Muscle layer of colon (tissue), 2 donors: ENCODE data around the gene STUB1.

Experiments
- H3K27ac ChIP-seq: one replicate; pipeline ENCODE4 v1.7.0; 2013; ENCODE audit warnings: low read depth, mild to moderate bottlenecking, low read length, moderate library complexity
- H3K27me3 ChIP-seq, 2 donors: one replicate each; pipeline ENCODE4 v1.7.0; 2013; ENCODE audit warnings: low read length in 2 of 2, mild to moderate bottlenecking in 2 of 2; ENCODE audit not compliant: insufficient read depth in 2 of 2, control insufficient read depth in 1 of 2
- H3K36me3 ChIP-seq: one replicate; pipeline ENCODE4 v1.7.0; 2013; ENCODE audit warnings: mild to moderate bottlenecking, low read length; ENCODE audit not compliant: insufficient read depth
- H3K4me1 ChIP-seq: one replicate; pipeline ENCODE4 v1.7.0; 2013; ENCODE audit warnings: mild to moderate bottlenecking, low read length; ENCODE audit not compliant: insufficient read depth
- H3K4me3 ChIP-seq, 2 donors: one replicate each; pipeline ENCODE4 v1.7.0; 2013; ENCODE audit warnings: low read length in 2 of 2, low read depth in 1 of 2, mild to moderate bottlenecking in 1 of 2, moderate library complexity in 1 of 2
- H3K9ac ChIP-seq: one replicate; pipeline ENCODE4 v1.7.0; 2013; ENCODE audit warnings: low read length
- H3K9me3 ChIP-seq: one replicate; pipeline ENCODE4 v1.7.0; 2013; ENCODE audit warnings: mild to moderate bottlenecking, low read length
- donor health status: abdominal sarcoma.
- donor health status: Adenocarcinoma of cecum.

Gene STUB1

DNA sequence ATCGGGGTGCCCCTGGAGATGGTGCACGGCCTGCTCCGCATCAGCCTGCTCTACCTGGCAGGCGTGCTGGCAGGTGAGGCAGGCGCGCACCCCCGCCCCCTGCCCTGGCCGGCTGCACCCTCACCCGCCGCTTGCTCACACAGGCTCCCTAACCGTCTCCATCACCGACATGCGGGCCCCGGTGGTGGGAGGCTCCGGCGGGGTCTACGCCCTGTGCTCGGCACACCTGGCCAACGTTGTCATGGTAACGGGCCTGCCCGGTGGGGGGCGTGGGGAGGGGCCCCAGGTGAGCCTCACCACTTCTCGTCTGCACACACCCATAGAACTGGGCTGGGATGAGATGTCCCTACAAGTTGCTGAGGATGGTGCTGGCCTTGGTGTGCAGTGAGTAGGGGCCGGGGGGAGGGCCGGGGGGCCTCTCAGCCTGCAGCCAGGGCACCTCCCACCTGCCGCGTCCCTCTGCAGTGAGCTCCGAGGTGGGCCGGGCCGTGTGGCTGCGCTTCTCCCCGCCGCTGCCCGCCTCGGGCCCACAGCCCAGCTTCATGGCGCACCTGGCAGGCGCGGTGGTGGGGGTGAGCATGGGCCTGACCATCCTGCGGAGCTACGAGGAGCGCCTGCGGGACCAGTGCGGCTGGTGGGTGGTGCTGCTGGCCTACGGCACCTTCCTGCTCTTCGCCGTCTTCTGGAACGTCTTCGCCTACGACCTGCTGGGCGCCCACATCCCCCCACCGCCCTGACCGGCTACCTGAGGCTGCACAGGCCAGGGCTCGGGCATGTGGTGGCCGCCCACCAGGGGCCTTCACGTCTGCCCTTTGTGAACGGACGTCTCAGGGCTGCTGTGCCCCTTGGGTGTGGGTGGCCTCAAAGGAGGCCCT is 2.7 kb upstream of the STUB1 start:
- no peak overlapping the region for H3K27ac ChIP-seq
- peaks cover 0 to 4% of the 10 kb centered on the region in 2 donors for H3K27me3 ChIP-seq
- no peaks in the 10 kb centered on the region for H3K9me3 ChIP-seq
- H3K36me3 ChIP-seq: peaks cover 19% of the 10 kb centered on the region
- no peak overlapping the region for H3K9ac ChIP-seq
- H3K4me3 ChIP-seq: no peak overlapping the region
- peaks cover 26% of the 10 kb centered on the region for H3K4me1 ChIP-seq

DNA sequence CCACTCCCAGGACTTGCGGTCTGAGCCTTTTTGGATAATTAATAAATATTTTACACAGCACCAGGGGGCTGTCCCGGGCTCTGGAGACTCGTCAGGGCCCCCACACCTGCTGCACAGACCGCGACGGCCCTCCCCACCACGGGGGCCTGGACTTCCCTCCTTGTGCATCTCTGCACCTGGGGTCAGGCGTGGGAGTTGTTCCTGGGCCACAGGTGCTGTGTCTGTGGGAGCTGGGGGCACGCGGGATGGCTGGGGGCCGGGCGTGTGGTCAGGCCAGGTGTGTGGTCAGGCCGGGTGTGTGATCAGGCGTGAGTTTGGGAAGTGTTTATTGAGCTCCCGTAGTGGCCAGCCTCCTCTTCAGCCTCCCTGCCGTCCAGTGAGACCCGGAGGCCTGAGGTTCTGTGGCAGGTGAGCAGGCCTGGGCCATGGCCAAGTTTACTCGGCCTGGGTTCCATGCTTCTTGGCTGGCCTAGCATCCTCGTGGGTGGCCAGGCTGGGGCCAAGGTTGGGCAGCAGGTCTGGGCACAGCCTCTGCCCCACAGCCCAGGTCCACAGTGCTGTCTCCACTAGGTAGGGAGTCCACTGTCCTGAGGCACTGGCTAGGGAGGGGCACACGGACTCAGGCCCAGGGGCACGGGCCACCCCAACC is 1.9 kb upstream of the STUB1 start:
- H3K36me3 ChIP-seq: peaks cover 20% of the 10 kb centered on the region
- H3K27me3 ChIP-seq: peaks cover 0 to 4% of the 10 kb centered on the region in 2 donors
- H3K4me3 ChIP-seq: no peak overlapping the region
- no peaks in the 10 kb centered on the region for H3K9me3 ChIP-seq
- H3K9ac ChIP-seq: no peak overlapping the region
- peaks cover 32% of the 10 kb centered on the region for H3K4me1 ChIP-seq
- no peak overlapping the region for H3K27ac ChIP-seq

DNA sequence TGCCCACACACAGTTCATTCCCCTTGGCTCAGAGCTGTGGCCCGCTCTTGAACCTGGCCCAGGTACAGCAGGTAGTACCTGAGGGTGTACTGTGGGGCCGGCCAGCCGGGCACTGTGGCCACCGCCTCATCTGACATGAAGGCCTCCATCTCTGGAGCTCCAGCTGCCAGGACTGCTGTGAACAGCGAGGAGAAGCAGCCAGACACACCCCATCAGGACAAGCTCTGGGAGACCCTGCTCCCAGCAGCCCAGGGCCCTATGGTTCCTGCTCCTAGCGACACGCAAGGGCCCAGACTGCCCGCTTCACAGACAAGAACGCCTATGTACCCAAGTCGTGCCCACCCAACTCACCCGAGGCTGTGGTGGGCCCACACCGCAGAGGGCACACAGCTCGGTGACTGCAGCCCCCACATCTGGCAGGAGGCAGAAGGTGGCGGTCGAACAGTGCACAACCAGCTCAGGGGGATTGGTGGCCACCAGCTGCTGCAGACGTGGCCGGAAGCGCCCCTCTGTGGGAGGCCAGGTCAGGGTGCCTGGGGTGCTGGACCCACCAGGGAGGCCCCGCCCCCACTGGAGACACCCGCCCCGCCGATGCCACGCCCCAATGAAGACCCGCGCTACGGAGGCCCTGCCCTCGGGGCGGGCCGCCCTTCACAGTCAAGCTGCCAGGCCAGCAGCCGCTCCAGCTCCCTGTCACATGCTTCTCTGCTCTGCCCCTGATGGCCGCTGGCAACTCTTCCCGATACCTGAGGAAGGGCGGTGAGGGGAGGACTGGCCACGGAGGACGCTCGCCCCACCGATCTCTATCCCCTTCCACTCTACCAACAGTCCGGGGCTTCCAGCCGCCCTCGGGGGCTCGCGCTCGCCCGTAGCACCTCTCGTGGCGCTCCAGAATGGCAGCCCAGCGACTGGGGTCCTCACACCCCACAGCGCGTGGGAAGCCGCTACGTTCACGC is 1.1 kb upstream of the STUB1 start:
- H3K4me1 ChIP-seq: peaks cover 34% of the 10 kb centered on the region
- no peak overlapping the region for H3K9ac ChIP-seq
- peaks cover 20% of the 10 kb centered on the region for H3K36me3 ChIP-seq
- H3K9me3 ChIP-seq: no peaks in the 10 kb centered on the region
- peak overlapping the region; percentile 61 for H3K27ac ChIP-seq
- H3K4me3 ChIP-seq: peak overlapping the region; percentile 36 to 43
- peaks cover 0 to 4% of the 10 kb centered on the region in 2 donors for H3K27me3 ChIP-seq

DNA sequence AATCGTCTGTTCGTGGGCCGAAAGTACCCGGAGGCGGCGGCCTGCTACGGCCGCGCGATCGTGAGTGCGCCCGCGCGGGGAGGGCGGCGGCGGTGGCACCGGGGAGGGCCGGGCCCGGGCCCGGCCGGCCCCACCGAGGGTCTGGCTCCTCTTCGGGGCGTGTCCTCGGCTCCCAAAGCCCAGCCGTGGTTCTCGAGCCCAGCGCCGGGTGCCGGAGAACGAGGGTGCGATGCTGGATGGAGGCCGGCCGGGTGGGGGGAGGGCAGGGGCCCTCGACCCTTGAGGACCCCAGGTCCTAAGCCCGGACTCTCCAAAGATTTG is 375 bp downstream of the STUB1 start:
- Histone ChIP-seq H3K4me1 (peaks cover 30% of the 10 kb centered on the region), H3K9me3 (no peaks in the 10 kb centered on the region), H3K27me3 (peaks cover 0 to 4% of the 10 kb centered on the region in 2 donors), H3K36me3 (peaks cover 20% of the 10 kb centered on the region), H3K4me3 (peak overlapping the region; percentile 65 to 68), H3K9ac (peak overlapping the region; percentile 58), H3K27ac (peak overlapping the region; percentile 91)

GRCh38 chr16:680967-681745 is 946 bp downstream of the STUB1 start:
- peaks cover 30% of the 10 kb centered on the region for H3K4me1 ChIP-seq
- peaks cover 0 to 4% of the 10 kb centered on the region in 2 donors for H3K27me3 ChIP-seq

GRCh38 chr16:681746-682427 is 1.7 kb downstream of the STUB1 start:
- Histone ChIP-seq H3K4me3 (peak overlapping the region in 1 of 2 donors; percentile 68), H3K27me3 (peaks cover 0 to 4% of the 10 kb centered on the region in 2 donors), H3K9ac (no peak overlapping the region), H3K27ac (no peak overlapping the region), H3K4me1 (peaks cover 30% of the 10 kb centered on the region), H3K36me3 (peaks cover 20% of the 10 kb centered on the region), H3K9me3 (no peaks in the 10 kb centered on the region)

More at GRCh38 chr16:680967-681745, 946 bp downstream of the STUB1 start:
- Histone ChIP-seq H3K4me3 (peak overlapping the region; percentile 65 to 68), H3K9me3 (no peaks in the 10 kb centered on the region), H3K36me3 (peaks cover 20% of the 10 kb centered on the region), H3K27ac (peak overlapping the region; percentile 91), H3K9ac (peak overlapping the region; percentile 58)

GRCh38 chr16:682493-683395 is 2.5 kb downstream of the STUB1 start:
- H3K27ac ChIP-seq: no peak overlapping the region
- H3K9ac ChIP-seq: no peak overlapping the region
- H3K36me3 ChIP-seq: peaks cover 20% of the 10 kb centered on the region
- no peaks in the 10 kb centered on the region for H3K27me3 ChIP-seq
- peaks cover 30% of the 10 kb centered on the region for H3K4me1 ChIP-seq
- H3K9me3 ChIP-seq: no peaks in the 10 kb centered on the region
- peak overlapping the region in 1 of 2 donors; percentile 56 for H3K4me3 ChIP-seq

DNA sequence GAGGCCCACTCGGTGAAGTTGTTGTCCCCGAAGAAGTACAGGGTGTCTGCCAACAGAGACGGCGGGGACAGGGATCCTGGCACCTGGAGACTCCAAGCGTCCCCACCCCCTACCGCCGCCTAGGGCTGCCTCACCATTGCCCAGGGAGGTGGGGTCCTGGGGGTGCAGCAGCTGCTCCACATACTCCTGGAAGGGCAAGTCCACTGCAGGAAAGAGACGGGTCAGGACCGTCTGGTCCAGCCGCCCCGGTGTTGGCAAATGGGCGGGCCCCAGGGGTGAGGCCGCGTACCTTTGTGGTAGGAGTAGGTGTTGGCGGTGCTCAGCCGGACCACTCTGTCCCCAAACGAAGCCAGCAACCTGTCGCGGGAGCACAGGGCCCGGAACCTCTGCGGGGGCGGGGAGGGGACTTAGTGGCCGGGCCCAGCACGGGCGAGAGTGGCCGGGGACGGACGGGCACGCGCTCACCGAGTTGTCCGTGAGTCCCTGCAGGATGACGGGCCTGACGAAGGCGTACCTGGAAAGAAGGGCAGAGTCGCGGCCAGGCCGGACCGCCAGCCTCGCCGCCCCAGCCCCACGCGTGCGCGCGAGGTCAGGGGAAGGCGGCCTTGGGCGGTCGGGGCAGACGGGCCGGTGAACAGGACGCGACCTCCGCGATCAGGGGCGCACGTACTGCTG is 3.3 kb downstream of the STUB1 start:
- H3K9me3 ChIP-seq: no peaks in the 10 kb centered on the region
- H3K4me1 ChIP-seq: peaks cover 30% of the 10 kb centered on the region
- H3K4me3 ChIP-seq: peak overlapping the region; percentile 56 to 83
- H3K27me3 ChIP-seq: no peaks in the 10 kb centered on the region
- no peak overlapping the region for H3K9ac ChIP-seq
- H3K27ac ChIP-seq: peak overlapping the region; percentile 82
- peaks cover 20% of the 10 kb centered on the region for H3K36me3 ChIP-seq

- no peaks in the 10 kb centered on the region for H3K27me3 ChIP-seq
- H3K9ac ChIP-seq: no peak within 1 kb of the TSS
- H3K9me3 ChIP-seq: no peaks in the 10 kb centered on the region
- peak within 1 kb of the TSS; percentile 56 to 83 for H3K4me3 ChIP-seq
- H3K36me3 ChIP-seq: peaks cover 20% of the 10 kb centered on the region
- H3K27ac ChIP-seq: peak within 1 kb of the TSS; percentile 82
- peaks cover 34% of the 10 kb centered on the region for H3K4me1 ChIP-seq
These were observed 4.0 kb downstream of the STUB1 start, which contains the start of gene JMJD8 for GRCh38 chr16:684071-684794. TSS of gene JMJD8 (minus strand) at chr16:684334. CDS start at chr16:684319, 15 bp downstream.
